HUES6 (cell line): ENCODE results near the gene MAP3K5.
A peak's percentile ranks its signal among the peaks of the same experiment; 100 is the strongest.

Source experiments
- H3K27ac ChIP-seq: 2 replicates; pipeline ENCODE4 v1.7.0; 2013; ENCODE audit warnings: low read depth, mild to moderate bottlenecking, low read length, inconsistent platforms
- H3K27me3 ChIP-seq: 2 replicates; pipeline ENCODE4 v1.6.1; 2013; ENCODE audit warnings: low read length; ENCODE audit not compliant: control insufficient read depth, insufficient read depth
- H3K36me3 ChIP-seq: 2 replicates; pipeline ENCODE4 v1.6.1; 2013; ENCODE audit warnings: low read length; ENCODE audit not compliant: control insufficient read depth, insufficient read depth
- H3K4me1 ChIP-seq: 2 replicates; pipeline ENCODE4 v1.6.1; 2013; ENCODE audit warnings: low read length; ENCODE audit not compliant: control insufficient read depth, insufficient read depth
- H3K4me3 ChIP-seq: 2 replicates; pipeline ENCODE4 v1.5.1; 2013; ENCODE audit warnings: low read depth, low read length
- H3K9ac ChIP-seq: one replicate; pipeline ENCODE4 v1.6.1; 2013; ENCODE audit warnings: mild to moderate bottlenecking, low read length
- H3K9me3 ChIP-seq: 2 replicates; pipeline ENCODE4 v1.6.1; 2013; ENCODE audit warnings: low read depth, low read length; ENCODE audit not compliant: control insufficient read depth, insufficient read depth

Gene MAP3K5, protein sequence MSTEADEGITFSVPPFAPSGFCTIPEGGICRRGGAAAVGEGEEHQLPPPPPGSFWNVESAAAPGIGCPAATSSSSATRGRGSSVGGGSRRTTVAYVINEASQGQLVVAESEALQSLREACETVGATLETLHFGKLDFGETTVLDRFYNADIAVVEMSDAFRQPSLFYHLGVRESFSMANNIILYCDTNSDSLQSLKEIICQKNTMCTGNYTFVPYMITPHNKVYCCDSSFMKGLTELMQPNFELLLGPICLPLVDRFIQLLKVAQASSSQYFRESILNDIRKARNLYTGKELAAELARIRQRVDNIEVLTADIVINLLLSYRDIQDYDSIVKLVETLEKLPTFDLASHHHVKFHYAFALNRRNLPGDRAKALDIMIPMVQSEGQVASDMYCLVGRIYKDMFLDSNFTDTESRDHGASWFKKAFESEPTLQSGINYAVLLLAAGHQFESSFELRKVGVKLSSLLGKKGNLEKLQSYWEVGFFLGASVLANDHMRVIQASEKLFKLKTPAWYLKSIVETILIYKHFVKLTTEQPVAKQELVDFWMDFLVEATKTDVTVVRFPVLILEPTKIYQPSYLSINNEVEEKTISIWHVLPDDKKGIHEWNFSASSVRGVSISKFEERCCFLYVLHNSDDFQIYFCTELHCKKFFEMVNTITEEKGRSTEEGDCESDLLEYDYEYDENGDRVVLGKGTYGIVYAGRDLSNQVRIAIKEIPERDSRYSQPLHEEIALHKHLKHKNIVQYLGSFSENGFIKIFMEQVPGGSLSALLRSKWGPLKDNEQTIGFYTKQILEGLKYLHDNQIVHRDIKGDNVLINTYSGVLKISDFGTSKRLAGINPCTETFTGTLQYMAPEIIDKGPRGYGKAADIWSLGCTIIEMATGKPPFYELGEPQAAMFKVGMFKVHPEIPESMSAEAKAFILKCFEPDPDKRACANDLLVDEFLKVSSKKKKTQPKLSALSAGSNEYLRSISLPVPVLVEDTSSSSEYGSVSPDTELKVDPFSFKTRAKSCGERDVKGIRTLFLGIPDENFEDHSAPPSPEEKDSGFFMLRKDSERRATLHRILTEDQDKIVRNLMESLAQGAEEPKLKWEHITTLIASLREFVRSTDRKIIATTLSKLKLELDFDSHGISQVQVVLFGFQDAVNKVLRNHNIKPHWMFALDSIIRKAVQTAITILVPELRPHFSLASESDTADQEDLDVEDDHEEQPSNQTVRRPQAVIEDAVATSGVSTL (N-terminal part only)

GRCh38 chr6:136792410-136793262, at the start of gene MAP3K5:
Gene MAP3K5, minus strand, starts transcription at chr6:136792477. Its CDS starts 320 bp downstream, at chr6:136792157.
- H3K4me3 ChIP-seq: peak within 1 kb of the TSS; percentile 83
- no peaks in the 10 kb centered on the region for H3K36me3 ChIP-seq
- 0 out of 2 replicates have a peak, but pooled peaks cover 7% of the 10 kb centered on the region for H3K4me1 ChIP-seq
- H3K27me3 ChIP-seq: peaks cover 49% of the 10 kb centered on the region
- peak within 1 kb of the TSS; percentile 76 for H3K9ac ChIP-seq
- no peak within 1 kb of the TSS for H3K27ac ChIP-seq
- no peaks in the 10 kb centered on the region for H3K9me3 ChIP-seq

- H3K9ac ChIP-seq: no peak overlapping the region
- H3K27me3 ChIP-seq: no peaks in the 10 kb centered on the region
Measured at GRCh38 chr6:136840276-136841001, 48.2 kb upstream of the MAP3K5 start.

GRCh38 chr6:136831873-136832562, 39.7 kb upstream of the MAP3K5 start:
- H3K9me3 ChIP-seq: peaks cover 23% of the 10 kb centered on the region
- no peaks in the 10 kb centered on the region for H3K27me3 ChIP-seq
- H3K4me3 ChIP-seq: no peak overlapping the region
- no peak overlapping the region for H3K9ac ChIP-seq
- H3K27ac ChIP-seq: no peak overlapping the region
- peaks cover 64% of the 10 kb centered on the region for H3K36me3 ChIP-seq
- no peaks in the 10 kb centered on the region for H3K4me1 ChIP-seq

More at GRCh38 chr6:136840276-136841001, 48.2 kb upstream of the MAP3K5 start:
- 0 out of 2 replicates have a peak, but pooled peaks cover 4% of the 10 kb centered on the region for H3K36me3 ChIP-seq
- no peak overlapping the region for H3K27ac ChIP-seq
- no peak overlapping the region for H3K4me3 ChIP-seq
- peaks cover 4% of the 10 kb centered on the region; the same call in 1 of the 2 replicates for H3K4me1 ChIP-seq
- H3K9me3 ChIP-seq: no peaks in the 10 kb centered on the region

GRCh38 chr6:136826216-136826615, 33.9 kb upstream of the MAP3K5 start:
- Histone ChIP-seq H3K4me1 (peaks cover 3% of the 10 kb centered on the region; the same call in 1 of the 2 replicates), H3K4me3 (no peak overlapping the region), H3K27ac (no peak overlapping the region), H3K9me3 (peaks cover 7% of the 10 kb centered on the region; the same call in 1 of the 2 replicates), H3K36me3 (peaks cover 48% of the 10 kb centered on the region), H3K9ac (no peak overlapping the region), H3K27me3 (no peaks in the 10 kb centered on the region)

DNA sequence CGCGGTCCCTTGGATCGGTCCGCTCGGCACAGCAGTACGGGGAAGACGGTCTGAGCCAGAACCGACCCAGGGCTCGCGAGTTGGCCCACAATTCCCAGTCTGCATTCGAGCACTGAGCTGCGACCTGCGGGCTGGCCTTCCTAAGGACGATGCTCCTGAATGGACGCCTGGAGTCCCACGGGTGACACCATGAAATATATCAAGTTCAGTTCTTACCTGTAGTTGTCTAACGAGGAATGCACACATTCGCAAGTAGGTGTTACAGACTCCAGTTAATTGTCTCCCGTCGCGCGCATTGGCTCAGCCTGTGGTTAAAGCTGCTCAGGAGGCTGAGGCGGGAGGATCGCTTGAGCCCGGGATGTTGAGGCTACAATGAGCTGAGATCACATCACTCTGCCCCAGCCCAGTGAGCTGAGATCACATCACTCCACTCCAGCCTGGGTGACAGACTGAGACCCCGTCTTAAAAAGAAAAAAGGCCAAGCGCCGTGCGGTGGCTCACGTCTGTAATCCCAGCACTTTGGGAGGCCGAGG, 30.9 kb upstream of the MAP3K5 start:
- peak overlapping the region; percentile 74 for H3K9ac ChIP-seq
- H3K4me1 ChIP-seq: peaks cover 3% of the 10 kb centered on the region; the same call in 1 of the 2 replicates
- H3K27ac ChIP-seq: 0 out of 2 replicates have a peak overlapping the region, but pooled peaks have one; percentile 20

DNA sequence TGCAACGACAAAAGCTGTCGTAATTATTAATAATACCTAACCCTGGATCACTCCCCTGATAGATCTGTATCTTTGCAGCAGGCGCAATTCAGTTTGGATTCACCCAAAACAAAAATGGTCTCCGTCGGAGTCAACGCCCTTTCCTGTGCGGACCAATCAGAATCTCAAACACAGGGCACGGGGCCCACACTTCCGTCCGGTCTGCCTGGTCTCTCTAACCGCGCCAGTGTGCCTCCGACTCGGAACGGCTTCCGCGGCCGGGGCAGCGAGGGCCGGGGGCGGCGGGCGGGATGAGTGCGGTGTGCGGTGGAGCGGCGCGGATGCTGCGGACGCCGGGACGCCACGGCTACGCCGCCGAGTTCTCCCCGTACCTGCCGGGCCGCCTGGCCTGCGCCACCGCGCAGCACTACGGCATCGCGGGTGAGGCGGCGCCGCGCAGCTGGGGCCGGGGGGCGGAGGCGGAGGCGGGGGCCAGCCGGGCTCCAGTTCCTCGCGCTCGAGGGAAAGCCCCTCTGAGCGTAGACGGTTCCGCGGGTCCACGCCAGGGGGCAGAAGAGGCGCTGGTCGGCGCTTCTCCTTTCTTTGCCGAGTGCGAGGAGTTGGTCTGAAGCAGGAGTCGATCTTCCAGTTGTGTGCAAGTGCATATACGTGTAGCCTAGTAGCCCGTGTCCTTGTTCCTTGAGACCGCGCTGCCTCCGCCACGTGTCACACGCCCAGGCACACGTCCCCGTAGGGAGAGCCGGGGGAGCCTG, 30.3 kb upstream of the MAP3K5 start, which contains the start of gene PEX7:
Gene PEX7 (plus strand): TSS at position 217 of the 752 bp plus-strand sequence. CDS start 74 bp downstream, at position 291.
- peaks cover 15% of the 10 kb centered on the region for H3K36me3 ChIP-seq
- peak within 1 kb of the TSS; percentile 67 for H3K4me3 ChIP-seq
- peak within 1 kb of the TSS; percentile 66 for H3K27ac ChIP-seq
- peaks cover 3% of the 10 kb centered on the region; the same call in 1 of the 2 replicates for H3K4me1 ChIP-seq
- no peaks in the 10 kb centered on the region; the same call in 1 of the 2 replicates for H3K27me3 ChIP-seq
- peak within 1 kb of the TSS; percentile 74 for H3K9ac ChIP-seq
- no peaks in the 10 kb centered on the region for H3K9me3 ChIP-seq

More for the DNA sequence above, 30.9 kb upstream of the MAP3K5 start:
- H3K36me3 ChIP-seq: peaks cover 18% of the 10 kb centered on the region
- H3K27me3 ChIP-seq: no peaks in the 10 kb centered on the region
- no peaks in the 10 kb centered on the region for H3K9me3 ChIP-seq
- peak overlapping the region; percentile 67 for H3K4me3 ChIP-seq

GRCh38 chr6:136822046-136822375, 29.7 kb upstream of the MAP3K5 start:
- Histone ChIP-seq H3K9me3 (no peaks in the 10 kb centered on the region), H3K27me3 (no peaks in the 10 kb centered on the region; the same call in 1 of the 2 replicates), H3K4me1 (peaks cover 3% of the 10 kb centered on the region; the same call in 1 of the 2 replicates), H3K9ac (peak overlapping the region; percentile 74), H3K36me3 (peaks cover 10% of the 10 kb centered on the region), H3K27ac (peak overlapping the region; percentile 66; the same call in 1 of the 2 replicates), H3K4me3 (peak overlapping the region; percentile 67)

GRCh38 chr6:136820561-136820960, 28.3 kb upstream of the MAP3K5 start:
- H3K4me3 ChIP-seq: no peak overlapping the region
- H3K36me3 ChIP-seq: no peaks in the 10 kb centered on the region
- peaks cover 3% of the 10 kb centered on the region; the same call in 1 of the 2 replicates for H3K4me1 ChIP-seq
- no peaks in the 10 kb centered on the region for H3K9me3 ChIP-seq
- H3K9ac ChIP-seq: no peak overlapping the region
- no peak overlapping the region for H3K27ac ChIP-seq
- H3K27me3 ChIP-seq: no peaks in the 10 kb centered on the region; the same call in 1 of the 2 replicates
